DND-41 (cell line): ENCODE results near the gene ACAP1.

ENCODE experiments used
- CTCF ChIP-seq: IDR thresholded peaks from 2 replicates; pipeline ENCODE4 v1.5.1; 2012; ENCODE audit warnings: borderline replicate concordance, low read length, moderate library complexity, mild to moderate bottlenecking; ENCODE audit not compliant: poor library complexity, severe bottlenecking; ENCODE audit errors: extremely low read depth
- EZH2 ChIP-seq: IDR thresholded peaks from 3 replicates; pipeline ENCODE4 v1.6.1; 2012; ENCODE audit warnings: borderline replicate concordance, low read depth, mild to moderate bottlenecking, moderate library complexity, low read length, inconsistent platforms; ENCODE audit not compliant: severe bottlenecking

GRCh38 chr17:7327501-7327900 lies 8.8 kb upstream of the ACAP1 start:
- no peak for TF ChIP-seq EZH2
- TF ChIP-seq CTCF, result no peak
